IPS-18a (cell line): ENCODE results near the gene SIGLEC6.

Experiments
- H3K27ac ChIP-seq: one replicate; pipeline ENCODE4 v1.5.1; 2013; ENCODE audit warnings: low read length
- H3K27me3 ChIP-seq: one replicate; pipeline ENCODE4 v1.6.1; 2013; ENCODE audit warnings: mild to moderate bottlenecking, low read length; ENCODE audit not compliant: control insufficient read depth, insufficient read depth
- H3K36me3 ChIP-seq: one replicate; pipeline ENCODE4 v1.6.1; 2013; ENCODE audit warnings: low read depth, low read length; ENCODE audit not compliant: control insufficient read depth
- H3K4me1 ChIP-seq: one replicate; pipeline ENCODE4 v1.6.1; 2013; ENCODE audit warnings: low read depth, low read length; ENCODE audit not compliant: control insufficient read depth
- H3K4me3 ChIP-seq: one replicate; pipeline ENCODE4 v1.5.1; 2013; ENCODE audit warnings: low read length
- H3K9ac ChIP-seq: one replicate; pipeline ENCODE4 v1.6.1; 2013; ENCODE audit warnings: mild to moderate bottlenecking, low read length, moderate library complexity
- H3K9me3 ChIP-seq: one replicate; pipeline ENCODE4 v1.6.1; 2013; ENCODE audit warnings: low read depth, low read length; ENCODE audit not compliant: control insufficient read depth

The SIGLEC6 gene

DNA sequence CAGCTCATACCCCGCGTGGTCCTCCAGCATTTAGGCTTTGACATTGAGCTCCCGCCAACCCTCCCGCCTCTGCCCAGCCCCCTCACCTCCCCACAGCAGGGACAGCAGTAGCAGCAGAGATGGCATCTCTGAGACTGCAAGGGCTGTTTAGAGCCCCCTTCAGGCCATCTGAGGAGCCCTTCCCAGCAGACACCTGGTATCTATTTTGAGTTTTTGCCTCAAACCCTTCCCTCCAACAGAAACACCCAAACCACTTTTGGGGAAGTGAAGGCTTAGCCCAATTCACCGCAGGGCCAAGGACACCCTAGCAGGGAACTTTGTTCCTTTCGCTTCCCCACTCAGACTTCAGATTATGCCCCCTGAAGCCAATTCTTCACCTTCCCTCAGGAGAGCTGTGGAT is 33.3 kb upstream of the SIGLEC6 start:
- H3K9me3 ChIP-seq: no peaks in the 10 kb centered on the region
- no peak overlapping the region for H3K27ac ChIP-seq
- peaks cover 15% of the 10 kb centered on the region for H3K27me3 ChIP-seq
- H3K9ac ChIP-seq: no peak overlapping the region
- no peaks in the 10 kb centered on the region for H3K4me1 ChIP-seq
- no peaks in the 10 kb centered on the region for H3K36me3 ChIP-seq
- no peak overlapping the region for H3K4me3 ChIP-seq

DNA sequence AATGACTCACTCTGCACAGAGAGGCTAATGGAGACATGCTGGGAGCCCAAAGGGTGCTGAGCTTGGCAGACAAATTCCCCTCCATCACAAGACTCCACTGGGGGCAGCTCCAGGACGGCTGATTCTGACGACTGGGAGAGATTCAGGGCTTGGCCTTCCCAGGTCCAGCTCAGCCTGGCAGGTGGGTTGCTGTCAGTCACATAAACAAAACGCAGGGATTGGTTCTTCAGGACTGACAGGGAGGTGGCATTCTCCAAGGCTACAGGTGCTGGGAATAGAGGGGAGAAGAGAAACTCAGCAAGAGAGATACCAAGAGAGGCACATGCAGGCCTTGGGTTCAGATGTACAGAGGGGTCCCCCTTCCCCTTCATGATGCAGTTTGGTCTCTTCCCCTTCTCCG is 28.9 kb upstream of the SIGLEC6 start:
- no peaks in the 10 kb centered on the region for H3K9me3 ChIP-seq
- no peak overlapping the region for H3K9ac ChIP-seq
- H3K36me3 ChIP-seq: no peaks in the 10 kb centered on the region
- no peaks in the 10 kb centered on the region for H3K4me1 ChIP-seq
- no peak overlapping the region for H3K27ac ChIP-seq
- no peak overlapping the region for H3K4me3 ChIP-seq
- no peaks in the 10 kb centered on the region for H3K27me3 ChIP-seq

GRCh38 chr19:51559240-51559639 is 27.8 kb upstream of the SIGLEC6 start:
- no peak overlapping the region for H3K9ac ChIP-seq
- no peak overlapping the region for H3K4me3 ChIP-seq
- no peaks in the 10 kb centered on the region for H3K27me3 ChIP-seq
- no peak overlapping the region for H3K27ac ChIP-seq
- H3K4me1 ChIP-seq: no peaks in the 10 kb centered on the region
- H3K9me3 ChIP-seq: no peaks in the 10 kb centered on the region
- H3K36me3 ChIP-seq: no peaks in the 10 kb centered on the region

GRCh38 chr19:51552996-51553725 is 21.7 kb upstream of the SIGLEC6 start:
- Histone ChIP-seq H3K9me3 (no peaks in the 10 kb centered on the region), H3K4me3 (no peak overlapping the region), H3K27ac (no peak overlapping the region), H3K27me3 (no peaks in the 10 kb centered on the region), H3K9ac (no peak overlapping the region), H3K4me1 (no peaks in the 10 kb centered on the region), H3K36me3 (no peaks in the 10 kb centered on the region)

DNA sequence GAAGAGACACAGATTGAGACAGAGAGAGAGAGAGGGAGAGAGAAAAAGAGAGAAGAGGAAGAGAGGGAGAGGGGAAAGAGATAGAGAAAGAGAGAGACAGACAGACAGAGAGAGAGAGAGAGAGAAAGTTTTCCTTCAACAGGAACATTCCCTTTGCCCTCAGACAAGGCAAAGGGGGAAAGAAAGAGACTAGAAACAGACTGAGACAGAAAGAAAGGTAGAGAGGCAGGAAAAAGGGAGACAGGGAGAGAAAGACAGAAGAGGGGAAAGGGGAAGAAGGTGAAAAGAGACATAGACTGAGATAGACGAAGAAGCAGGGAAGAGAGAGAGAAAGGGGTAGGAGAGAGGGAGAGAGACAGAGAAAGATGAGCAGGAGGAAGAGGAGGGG is 21.1 kb upstream of the SIGLEC6 start:
- no peaks in the 10 kb centered on the region for H3K4me1 ChIP-seq
- no peaks in the 10 kb centered on the region for H3K9me3 ChIP-seq
- H3K9ac ChIP-seq: no peak overlapping the region
- no peaks in the 10 kb centered on the region for H3K36me3 ChIP-seq
- H3K27ac ChIP-seq: no peak overlapping the region
- no peak overlapping the region for H3K4me3 ChIP-seq
- no peaks in the 10 kb centered on the region for H3K27me3 ChIP-seq

DNA sequence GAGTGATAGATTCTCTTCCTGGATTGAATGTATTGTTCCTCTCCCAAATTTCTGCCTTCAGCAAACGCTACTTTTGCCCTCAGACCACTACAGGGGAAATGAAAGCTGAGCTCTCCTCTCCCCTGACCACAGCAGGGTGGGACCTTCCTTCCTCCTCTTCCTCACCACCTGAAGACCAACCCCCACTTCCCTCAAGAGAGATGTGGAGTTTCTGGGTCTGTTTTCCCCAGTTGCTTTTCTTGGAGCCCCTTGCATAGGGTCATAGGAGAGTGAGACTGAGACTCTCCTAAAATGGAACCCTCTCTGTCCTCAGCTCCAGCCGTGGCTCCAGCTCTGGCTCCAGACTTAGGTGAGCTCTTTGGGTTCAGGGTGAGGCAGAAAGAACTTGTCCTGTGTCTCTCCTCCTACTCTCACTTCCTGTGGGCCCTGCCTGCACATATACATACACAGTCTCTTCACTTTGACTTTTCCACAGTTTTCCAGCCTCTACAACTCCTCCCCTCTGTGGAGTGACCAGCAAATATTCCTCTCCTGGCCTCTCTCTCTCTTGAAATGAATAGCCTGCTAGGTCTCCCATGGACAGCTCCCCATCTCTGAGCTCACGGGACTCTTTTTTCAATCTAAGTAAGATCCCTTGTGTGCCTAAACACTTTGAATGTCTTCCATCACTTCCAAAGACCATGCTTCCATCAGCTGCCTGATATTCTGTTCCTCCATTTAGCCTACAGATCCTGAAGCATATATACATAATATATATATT is 20.4 kb upstream of the SIGLEC6 start:
- no peaks in the 10 kb centered on the region for H3K27me3 ChIP-seq
- H3K4me3 ChIP-seq: no peak overlapping the region
- no peaks in the 10 kb centered on the region for H3K36me3 ChIP-seq
- no peak overlapping the region for H3K27ac ChIP-seq
- no peaks in the 10 kb centered on the region for H3K9me3 ChIP-seq
- no peak overlapping the region for H3K9ac ChIP-seq
- H3K4me1 ChIP-seq: no peaks in the 10 kb centered on the region

DNA sequence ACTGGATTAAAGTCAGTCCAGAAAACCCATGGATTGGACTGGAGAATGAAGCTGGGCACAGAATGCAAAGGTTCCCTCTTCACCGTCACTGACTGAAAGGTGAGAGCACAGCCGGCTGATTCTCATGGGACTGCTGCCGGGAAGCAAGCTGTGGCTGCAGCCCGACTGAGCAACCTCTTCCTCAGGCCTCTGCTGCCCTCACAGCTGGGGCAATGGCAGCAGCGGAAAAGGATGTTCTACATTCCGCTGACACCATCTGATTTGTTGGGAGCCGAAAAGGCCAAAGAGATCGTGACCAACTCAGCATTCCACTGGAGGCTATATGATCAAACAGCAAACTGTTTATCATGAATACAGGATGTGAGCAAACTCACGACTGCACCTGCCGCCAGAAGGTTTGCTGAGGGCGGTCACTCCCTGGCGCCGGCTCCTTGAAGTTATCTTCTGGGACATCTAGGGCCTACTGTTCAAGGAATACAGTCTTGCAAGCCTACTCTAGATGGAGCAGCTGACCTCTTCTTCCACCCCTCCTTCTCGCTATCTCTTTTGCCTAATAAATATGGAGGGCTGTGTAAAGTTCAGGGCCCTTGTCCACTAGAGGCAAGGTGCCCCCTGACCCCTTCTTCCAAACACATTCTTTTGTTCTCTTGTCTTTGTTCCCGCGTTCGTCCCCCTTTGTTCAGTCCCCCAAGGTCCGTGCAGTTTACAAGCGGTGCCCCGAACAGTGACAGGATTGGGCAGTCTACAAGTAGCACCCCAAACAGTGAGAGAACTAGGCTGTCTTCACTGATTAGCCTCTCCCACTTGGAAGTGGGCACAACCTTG is 19.6 kb upstream of the SIGLEC6 start:
- H3K27ac ChIP-seq: no peak overlapping the region
- no peaks in the 10 kb centered on the region for H3K4me1 ChIP-seq
- no peak overlapping the region for H3K4me3 ChIP-seq
- H3K9me3 ChIP-seq: no peaks in the 10 kb centered on the region
- no peaks in the 10 kb centered on the region for H3K27me3 ChIP-seq
- no peaks in the 10 kb centered on the region for H3K36me3 ChIP-seq
- H3K9ac ChIP-seq: no peak overlapping the region

DNA sequence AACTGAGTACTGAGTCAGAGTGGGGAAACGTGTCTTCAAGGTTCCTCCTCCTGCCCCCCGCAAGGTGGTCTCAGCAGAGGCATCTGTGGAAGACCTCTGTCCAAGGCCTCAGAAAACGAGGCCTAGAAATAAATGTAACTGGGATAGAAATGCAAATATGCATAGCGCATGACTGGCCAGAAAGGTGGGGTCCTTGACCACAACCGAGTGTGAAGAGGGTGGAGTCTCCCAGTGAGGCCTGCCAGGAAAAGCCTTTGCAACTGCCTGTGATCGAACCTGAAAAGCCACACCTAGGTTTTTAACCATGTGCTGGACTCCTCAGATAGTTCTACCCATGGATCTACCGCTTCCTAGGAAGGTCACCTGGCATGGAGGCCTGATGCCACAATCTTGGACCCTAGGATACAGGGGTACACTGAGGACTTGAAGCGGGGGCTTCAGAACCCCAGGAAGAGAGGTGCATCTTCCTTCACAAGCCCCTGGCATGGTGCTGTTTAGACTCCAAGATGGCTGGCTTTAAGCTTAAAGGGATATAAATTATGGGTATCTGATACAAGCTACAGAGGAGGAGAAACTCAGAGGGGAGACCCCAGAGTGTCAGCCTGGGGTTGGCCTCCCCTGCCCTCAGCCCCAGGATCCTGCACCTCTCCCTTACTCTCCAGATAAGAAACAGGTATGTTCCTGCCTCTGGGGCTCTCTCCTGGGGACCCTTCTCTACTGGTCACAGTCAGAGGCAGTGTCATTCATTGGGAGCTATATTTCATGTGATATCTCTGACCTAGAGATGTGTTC is 18.3 kb upstream of the SIGLEC6 start:
- Histone ChIP-seq H3K9ac (no peak overlapping the region), H3K4me3 (no peak overlapping the region), H3K9me3 (no peaks in the 10 kb centered on the region), H3K27me3 (no peaks in the 10 kb centered on the region), H3K27ac (no peak overlapping the region), H3K36me3 (no peaks in the 10 kb centered on the region), H3K4me1 (no peaks in the 10 kb centered on the region)

GRCh38 chr19:51548891-51549305 is 17.4 kb upstream of the SIGLEC6 start:
- Histone ChIP-seq H3K4me1 (no peaks in the 10 kb centered on the region), H3K36me3 (no peaks in the 10 kb centered on the region), H3K4me3 (no peak overlapping the region), H3K27me3 (no peaks in the 10 kb centered on the region), H3K9me3 (no peaks in the 10 kb centered on the region), H3K27ac (no peak overlapping the region), H3K9ac (no peak overlapping the region)

DNA sequence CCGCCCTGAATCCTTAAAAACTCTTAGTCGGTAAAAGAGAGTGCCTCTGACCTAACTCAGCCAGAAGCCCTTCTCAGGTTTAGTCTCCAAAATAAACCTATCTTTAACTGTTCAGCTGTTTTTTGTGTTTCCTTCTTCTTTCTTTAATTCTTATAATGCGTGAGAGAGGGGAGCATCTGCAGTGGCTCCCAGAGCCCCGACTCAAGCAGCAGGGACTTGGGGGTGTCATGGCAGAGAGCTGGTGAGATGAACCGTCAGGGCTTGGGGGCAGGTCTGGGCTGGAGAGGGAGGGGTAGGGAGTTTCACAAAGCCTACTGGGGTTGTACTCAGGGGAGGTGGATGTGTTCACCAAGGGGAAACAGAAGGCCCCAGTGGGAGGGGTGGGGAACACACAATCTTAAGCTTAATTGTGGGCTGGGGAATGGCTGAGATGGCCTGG is 16.8 kb upstream of the SIGLEC6 start:
- no peak overlapping the region for H3K9ac ChIP-seq
- no peaks in the 10 kb centered on the region for H3K9me3 ChIP-seq
- H3K36me3 ChIP-seq: no peaks in the 10 kb centered on the region
- no peak overlapping the region for H3K27ac ChIP-seq
- no peaks in the 10 kb centered on the region for H3K4me1 ChIP-seq
- H3K4me3 ChIP-seq: no peak overlapping the region
- no peaks in the 10 kb centered on the region for H3K27me3 ChIP-seq
